HepG2 (cell line): ENCODE measurements around the gene MAGED4B. TPM values are rescaled to one million over a fixed set of nuclear protein-coding genes. Genes with fewer than 3 reads are reported as not detected.
"Not testable (repeated sequence)": the region's sequence is repeated elsewhere in the genome, so short reads cannot be mapped to it uniquely, and the experiment has no call there.

Experiments used
- ATAC-seq: fragments of 200-7000 bp; cut with Tn5 transposase; 3 replicates; pipeline ENCODE4 v1.9.1; 2020; ENCODE audit warnings: mild to moderate bottlenecking, moderate library complexity
- BruUV-seq: library from RNA; stranded (reverse); fragments of 400-500 nt; replicated peaks from 2 replicates; lab custom pipeline; 2021; lab: Mats Ljungman, UMichigan
- CTCF ChIA-PET: fragments of 300-600 bp; formaldehyde crosslinking; extraction: SDS; loops from one replicate; lab custom pipeline; 2021; ENCODE audit warnings: low total read pairs, inconsistent platforms, low intra/inter-chr PET ratio; lab: Yijun Ruan, JAX
- POLR2A ChIA-PET: fragments of 350-600 bp; sonication (Branson Sonifier 250); formaldehyde crosslinking; loops from one replicate; lab custom pipeline; 2020; ENCODE audit warnings: antibody characterized with exemption, inconsistent platforms; lab: Yijun Ruan, JAX
- DNase-seq: peaks from one replicate; pipeline ENCODE4 v3.0.0-alpha.2; 2015; ENCODE audit warnings: low spot score
- FAIRE-seq: peaks from 3 replicates; lab custom pipeline; 2011; peaks lifted over from hg19 to GRCh38; lab: Jason Lieb, UNC
- H2AFZ ChIP-seq: one replicate; pipeline ENCODE4 v1.6.1; 2011; ENCODE audit warnings: low read length, inconsistent platforms
- H3K27ac ChIP-seq: fragments of 300-600 bp; 3 replicates; pipeline ENCODE4 v1.8.0; 2011; ENCODE audit warnings: mixed run types, mild to moderate bottlenecking, mixed read lengths, low read length, inconsistent platforms; ENCODE audit not compliant: insufficient read depth; ENCODE audit errors: extremely low read length
- H3K27me3 ChIP-seq, 2 experiments: fragments of 200-600 bp in 1 of 2; 2 replicates in 1 of 2; 3 replicates in 1 of 2; pipeline versions ENCODE4 v1.6.0 to v1.8.0; 2011; ENCODE audit warnings: low read length in 2 of 2, mild to moderate bottlenecking in 2 of 2, moderate library complexity in 2 of 2, inconsistent platforms in 1 of 2; ENCODE audit not compliant: insufficient read depth in 2 of 2, control insufficient read depth in 1 of 2
- H3K36me3 ChIP-seq, 2 experiments: fragments of 200-600 bp in 1 of 2; replicated peaks in 1 of 2; 2 replicates in 1 of 2; 3 replicates in 1 of 2; pipeline versions ENCODE4 v1.5.1 to v1.8.0; 2011; ENCODE audit warnings: low read length in 2 of 2, inconsistent platforms in 1 of 2; ENCODE audit not compliant: insufficient read depth in 2 of 2, control insufficient read depth in 1 of 2
- H3K4me1 ChIP-seq: 2 replicates; pipeline ENCODE4 v1.5.1; 2012; ENCODE audit warnings: low read length, inconsistent platforms; ENCODE audit not compliant: insufficient read depth
- H3K4me2 ChIP-seq: 2 replicates; pipeline ENCODE4 v1.6.0; 2011; ENCODE audit warnings: low read depth, low read length, inconsistent platforms
- H3K4me3 ChIP-seq, 3 experiments: fragments of 200-600 bp in 1 of 3; sonication (generic), shearing (Covaris generic) in 1 of 3; replicated peaks in 1 of 3; 2 replicates each; pipeline ENCODE4 v1.5.1; 2011 to 2016; ENCODE audit warnings: low read length in 3 of 3, inconsistent platforms in 2 of 3, low read depth in 2 of 3, mild to moderate bottlenecking in 2 of 3, control low read depth in 1 of 3, mixed read lengths in 1 of 3; ENCODE audit not compliant: insufficient read depth in 1 of 3
- H3K79me2 ChIP-seq: one replicate; pipeline ENCODE4 v1.6.1; 2011; ENCODE audit warnings: low read length, inconsistent platforms; ENCODE audit not compliant: insufficient read depth
- H3K9ac ChIP-seq: 2 replicates; pipeline ENCODE4 v1.6.0; 2011; ENCODE audit warnings: mild to moderate bottlenecking, low read depth, low read length, inconsistent platforms; ENCODE audit not compliant: insufficient read depth
- H3K9me3 ChIP-seq: 2 replicates; pipeline ENCODE4 v1.5.1; 2012; ENCODE audit warnings: mild to moderate bottlenecking, low read length
- H4K20me1 ChIP-seq: 2 replicates; pipeline ENCODE4 v1.6.0; 2011; ENCODE audit warnings: inconsistent platforms, mild to moderate bottlenecking, low read length, moderate library complexity; ENCODE audit not compliant: insufficient read depth
- DNMT3B ChIP-seq: conservative IDR thresholded peaks from 2 replicates; pipeline ENCODE4 v1.6.1; 2016; ENCODE audit warnings: missing biosample characterization, control low read depth
- GATAD1 ChIP-seq: IDR thresholded peaks from 2 replicates; pipeline ENCODE4 v1.6.1; 2016; ENCODE audit warnings: missing genetic modification reagents, missing compliant biosample characterization
- HNRNPLL ChIP-seq: fragments of 200-400 bp; formaldehyde crosslinking; IDR thresholded peaks from 2 replicates; pipeline ENCODE4 v1.6.1; 2017; ENCODE audit warnings: mild to moderate bottlenecking, low read depth, low read length; ENCODE audit not compliant: poor library complexity, severe bottlenecking
- MZF1 ChIP-seq: sonication (generic); formaldehyde crosslinking; IDR thresholded peaks from 2 replicates; pipeline ENCODE4 v1.8.1; 2023; ENCODE audit warnings: mild to moderate bottlenecking, missing genetic modification reagents, borderline replicate concordance
- NCOA2 ChIP-seq: sonication (generic); formaldehyde crosslinking; IDR thresholded peaks from 2 replicates; pipeline ENCODE4 v1.8.0; 2022; ENCODE audit warnings: inconsistent platforms
- PHF20 ChIP-seq: sonication (generic); formaldehyde crosslinking; IDR thresholded peaks from 2 replicates; pipeline ENCODE4 v1.5.0; 2020; ENCODE audit warnings: mild to moderate bottlenecking, missing genetic modification reagents
- RFX3 ChIP-seq: IDR thresholded peaks from 2 replicates; pipeline ENCODE4 v1.6.1; 2016; ENCODE audit warnings: missing biosample characterization, missing genetic modification reagents
- SNAPC2 ChIP-seq: sonication (generic); formaldehyde crosslinking; IDR thresholded peaks from 2 replicates; pipeline ENCODE4 v1.8.1; 2022; ENCODE audit warnings: mild to moderate bottlenecking, missing genetic modification reagents
- TP53 ChIP-seq: sonication (generic); formaldehyde crosslinking; conservative IDR thresholded peaks from 2 replicates; pipeline ENCODE4 v1.4.0; 2020; ENCODE audit warnings: missing genetic modification reagents
- ZNF12 ChIP-seq: sonication (generic); formaldehyde crosslinking; IDR thresholded peaks from 2 replicates; pipeline ENCODE4 v1.5.0; 2020; ENCODE audit warnings: missing genetic modification reagents
- ZNF180 ChIP-seq: sonication (generic); formaldehyde crosslinking; IDR thresholded peaks from 2 replicates; pipeline ENCODE4 v1.4.0; 2020; ENCODE audit warnings: low read depth, missing genetic modification reagents, borderline replicate concordance
- ZNF232 ChIP-seq: sonication (generic); formaldehyde crosslinking; IDR thresholded peaks from 2 replicates; pipeline ENCODE4 v1.4.0; 2020; ENCODE audit warnings: missing genetic modification reagents, borderline replicate concordance
- ZNF337 ChIP-seq: sonication (generic); formaldehyde crosslinking; IDR thresholded peaks from 2 replicates; pipeline ENCODE4 v1.5.1; 2020; ENCODE audit warnings: missing genetic modification reagents, low read depth, mild to moderate bottlenecking, borderline replicate concordance
- ZNF777 ChIP-seq: sonication (generic); formaldehyde crosslinking; IDR thresholded peaks from 2 replicates; pipeline ENCODE4 v1.4.0; 2020; ENCODE audit warnings: missing genetic modification reagents
- ZNF788 ChIP-seq: sonication (generic); formaldehyde crosslinking; IDR thresholded peaks from 2 replicates; pipeline ENCODE4 v1.5.0; 2020; ENCODE audit warnings: mild to moderate bottlenecking, missing genetic modification reagents, borderline replicate concordance
- WGBS: methylation state at CpG from one replicate; pipeline ENCODE4 v1.1.6; 2017; ENCODE audit warnings: low lambda C conversion rate; 5-methylcytosine and 5-hydroxymethylcytosine counted together
- in situ Hi-C: cut with HindIII; loops from 2 replicates; pipeline ENCODE4 v1.10.0; 2017; ENCODE audit warnings: low pct_unique_long_range_greater_than_20kb; ENCODE audit not compliant: extremely low pct_ligation_motif_present
- intact Hi-C: fragments of 100-400 bp; cut with micrococcal nuclease; formaldehyde crosslinking; loops from one replicate; pipeline ENCODE4 v1.10.0; 2022; ENCODE audit not compliant: unreplicated experiment
- polyA plus RNA-seq, 8 experiments: library from polyadenylated mRNA; depleted of rRNA in 3 of 8; stranded (reverse) in 7 of 8; unstranded in 1 of 8; fragments of >200 nt; fragmentation: Illumina TruSeq in 4 of 8; extraction: Trizol in 4 of 8; gene quantifications; 2 replicates each; pipeline versions ENCODE4 v1.2.1 to v1.2.3, GENCODE V29; 2011 to 2016; ENCODE audit warnings: low read depth in 4 of 8, missing spikeins in 1 of 8, mixed read lengths in 1 of 8; ENCODE audit not compliant: insufficient read depth in 1 of 8
- total RNA-seq, 5 experiments: library from RNA; depleted of rRNA; stranded (reverse); fragments of >200 nt; fragmentation: Illumina TruSeq; extraction: Trizol; gene quantifications; 2 replicates each; pipeline ENCODE4 v1.2.3, GENCODE V29; 2016; ENCODE audit warnings: low read depth in 1 of 5

MAGED4B gene
- total and polyA plus RNA-seq, 2 of the 13 experiments (the other 11 are each of a cell fraction or from before 2014, with no cell fraction given), result 51.3 to 113 TPM

GRCh38 chrX:52078131-52078530 is 9.1 kb upstream of the MAGED4B start:
- Histone ChIP-seq H3K36me3 (no peaks in the 10 kb centered on the region), H3K4me3 (no peak overlapping the region), H3K27ac (no peak overlapping the region), H2AFZ (no peak overlapping the region), H3K4me2 (no peak overlapping the region), H3K27me3 (no peaks in the 10 kb centered on the region), H3K9ac (no peak overlapping the region), H3K4me1 (no peaks in the 10 kb centered on the region), H4K20me1 (no peaks in the 10 kb centered on the region), H3K9me3 (no peaks in the 10 kb centered on the region), H3K79me2 (no peaks in the 10 kb centered on the region)
- FAIRE-seq, result no peak
- ATAC-seq, result no peak
- TF ChIP-seq ZNF337 (CRISPR knock-in tag), result no peak
- no peak for TF ChIP-seq MZF1
- TF ChIP-seq NCOA2 (CRISPR knock-in tag), result no peak
- TF ChIP-seq ZNF777, result no peak
- no peak for TF ChIP-seq ZNF788 (CRISPR knock-in tag)
- TF ChIP-seq HNRNPLL, result no peak
- no peak for TF ChIP-seq TP53
- TF ChIP-seq ZNF180 (CRISPR knock-in tag), result no peak
- no peak for TF ChIP-seq PHF20 (CRISPR knock-in tag)
- no peak for TF ChIP-seq ZNF12 (CRISPR knock-in tag)
- no peak for TF ChIP-seq ZNF232 (CRISPR knock-in tag)
- TF ChIP-seq DNMT3B (CRISPR knock-in tag), result no peak
- TF ChIP-seq GATAD1 (CRISPR knock-in tag), result no peak
- TF ChIP-seq RFX3 (CRISPR knock-in tag), result no peak
- TF ChIP-seq SNAPC2 (CRISPR knock-in tag), result no peak
- DNase-seq, result no peak
- POLR2A ChIA-PET, result no interaction called here
- CTCF ChIA-PET, result no interaction called here
- WGBS, result 0% methylated on average over 1 of the region's 1 CpG
- in situ Hi-C loops, result no loop called here
- BruUV-seq, result no TSS peak
- intact Hi-C loops, result no loop called here

GRCh38 chrX:52042288-52042687 is 26.7 kb downstream of the MAGED4B start:
- H3K4me1 ChIP-seq, BruUV-seq, in situ Hi-C loops, H2AFZ ChIP-seq, H4K20me1 ChIP-seq, H3K36me3 ChIP-seq, H3K9me3 ChIP-seq, ATAC-seq, intact Hi-C loops, H3K4me3 ChIP-seq, CTCF ChIA-PET, H3K79me2 ChIP-seq, H3K27ac ChIP-seq, FAIRE-seq, H3K9ac ChIP-seq, DNase-seq, H3K27me3 ChIP-seq, POLR2A ChIA-PET, H3K4me2 ChIP-seq: not testable (repeated sequence)
- no CpG with 5 or more reads among the region's 6 CpGs for WGBS
